ENCODE measurements around the gene MB. TPM values are rescaled to one million over a fixed set of nuclear protein-coding genes. Genes with fewer than 3 reads are reported as not detected.
"Not testable (repeated sequence)": the region's sequence is repeated elsewhere in the genome, so short reads cannot be mapped to it uniquely, and the experiment has no call there.

Gene MB
- total RNA-seq, 1 experiment from 2014 or later, result 17.3 TPM

DNA sequence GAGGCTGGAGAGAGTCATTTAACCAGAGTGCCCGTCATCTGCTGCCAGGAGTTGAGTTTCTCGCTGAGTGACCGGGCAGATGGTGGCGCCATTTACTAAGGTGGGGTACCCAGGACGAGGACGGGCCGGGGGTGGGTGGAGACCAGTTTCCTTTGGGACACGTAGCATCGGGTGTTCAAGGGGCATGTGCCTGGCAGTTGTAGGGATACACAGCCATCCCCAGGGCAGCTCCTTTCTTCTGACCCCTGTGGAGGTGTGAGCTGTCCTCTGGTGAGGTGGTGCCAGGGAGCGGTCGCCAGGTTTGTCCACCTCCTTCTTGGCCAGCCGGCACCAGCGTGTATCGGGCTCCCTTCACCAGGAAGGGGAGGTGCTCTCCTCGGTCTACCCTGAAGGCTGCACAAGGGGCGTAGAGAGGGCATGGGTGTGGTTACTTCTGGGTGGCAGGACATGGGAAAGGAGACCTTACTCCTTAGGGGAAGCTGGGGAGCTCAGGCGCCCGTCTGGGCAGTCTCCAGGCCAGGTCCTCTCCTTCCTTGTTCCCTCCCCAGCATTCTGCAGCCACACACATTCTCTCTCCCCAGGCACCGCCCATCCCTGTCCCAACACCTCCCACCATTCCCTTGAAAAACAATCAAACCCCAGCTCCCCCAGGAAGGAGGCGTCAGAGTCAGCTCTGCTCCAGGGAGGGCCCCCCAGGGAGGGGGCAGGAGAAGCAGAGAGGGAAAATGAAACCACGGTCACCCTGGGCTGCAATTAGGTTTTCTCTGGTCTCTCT, 10.3 kb upstream of the MB start:
- DNase-seq (ENCODE audit: low read depth, low spot score) (peak; percentile 59), ATAC-seq (peak; percentile 80)
- no peaks in the 10 kb centered on the region for H3K27me3 ChIP-seq (ENCODE audit: control insufficient read depth, insufficient read depth, low read length)
- ChIA-PET CTCF (interaction anchor here (0.5 to 1.6 kb wide), 5 partner anchors 17 to 210 kb away, joined by 3 to 10 read pairs (median 3); no protein-coding TSS in a partner anchor), POLR2A (interaction anchor here (0.5 to 0.7 kb wide), 3 partner anchors 230 to 327 kb away, joined by 3 read pairs; no protein-coding TSS in a partner anchor)
- in situ Hi-C loops (cut with HindIII; ENCODE audit: low pct_unique_long_range_greater_than_20kb, low sequenced_read_pairs), result no loop called here
- H3K36me3 ChIP-seq (ENCODE audit: control insufficient read depth, insufficient read depth, low read length), result no peaks in the 10 kb centered on the region
- no TSS peak for BruUV-seq (replicated peaks)
- H3K27ac ChIP-seq (ENCODE audit: low read length), result peak overlapping the region; percentile 97
- intact Hi-C loops (cut with micrococcal nuclease; ENCODE audit: unreplicated experiment), result loop anchor here (5.0 to 10.0 kb wide), 3 partner anchors 40 to 287 kb away; no protein-coding TSS in a partner anchor
- TF ChIP-seq CTCF (IDR thresholded peaks at IDR 0.05) (peak; percentile 82), SIN3A (IDR thresholded peaks at IDR 0.05; ENCODE audit: borderline replicate concordance, insufficient read depth, low read depth, low read length) (no peak)
- H3K4me1 ChIP-seq (ENCODE audit: control insufficient read depth, insufficient read depth, low read length), result peaks cover 44% of the 10 kb centered on the region
- no peaks in the 10 kb centered on the region for H3K9me3 ChIP-seq (ENCODE audit: control insufficient read depth, insufficient read depth, low read depth, low read length)
- H3K4me3 ChIP-seq (ENCODE audit: low read depth in 2 of 2, low read length in 2 of 2), result peak overlapping the region; percentile 43 to 46

DNA sequence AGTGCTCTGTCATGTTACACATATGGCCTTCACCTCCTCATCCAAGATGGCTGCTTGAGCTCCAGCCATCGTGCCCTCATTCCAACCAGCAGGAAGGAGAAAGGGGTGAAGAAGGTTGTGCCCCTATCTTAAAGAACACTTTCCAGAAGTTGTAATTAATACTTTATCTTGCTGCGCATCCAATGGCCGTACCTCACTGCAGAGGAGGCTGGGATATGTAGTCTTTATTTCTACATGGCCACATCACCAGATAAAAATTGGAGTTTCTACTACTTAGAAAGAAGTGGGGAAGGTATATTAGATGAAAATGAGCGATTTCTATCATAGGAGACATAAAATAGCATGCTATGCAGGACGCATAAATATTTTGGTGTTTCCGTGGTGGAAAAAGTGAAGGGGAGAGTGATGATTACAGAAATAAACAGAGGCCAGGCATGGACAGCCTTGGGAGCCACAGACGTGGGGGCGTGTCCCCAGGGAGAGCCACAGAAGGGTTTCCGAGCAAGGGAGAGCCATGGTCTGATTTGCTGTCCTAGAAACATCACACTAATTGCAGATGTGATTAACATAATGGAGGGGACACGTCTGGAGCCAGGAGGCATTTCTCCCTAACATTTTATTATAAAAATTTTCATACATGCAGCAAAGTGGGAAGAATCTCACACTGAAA, 8.8 kb upstream of the MB start:
- ATAC-seq (no peak), DNase-seq (ENCODE audit: low read depth, low spot score) (no peak)
- no peaks in the 10 kb centered on the region for H3K27me3 ChIP-seq (ENCODE audit: control insufficient read depth, insufficient read depth, low read length)
- ChIA-PET POLR2A (interaction anchor here (0.5 kb wide), 1 partner anchor 432 kb away, joined by 7 read pairs; no protein-coding TSS in a partner anchor), CTCF (no interaction called here)
- H3K4me3 ChIP-seq (ENCODE audit: low read depth in 2 of 2, low read length in 2 of 2), result no peak overlapping the region
- no peaks in the 10 kb centered on the region for H3K9me3 ChIP-seq (ENCODE audit: control insufficient read depth, insufficient read depth, low read depth, low read length)
- peaks cover 60% of the 10 kb centered on the region for H3K4me1 ChIP-seq (ENCODE audit: control insufficient read depth, insufficient read depth, low read length)
- no TSS peak for BruUV-seq (replicated peaks)
- in situ Hi-C loops (cut with HindIII; ENCODE audit: low pct_unique_long_range_greater_than_20kb, low sequenced_read_pairs) (no loop called here), intact Hi-C loops (cut with micrococcal nuclease; ENCODE audit: unreplicated experiment) (loop anchor here (5.0 to 10.0 kb wide), 3 partner anchors 39 to 289 kb away; no protein-coding TSS in a partner anchor)
- peak overlapping the region; percentile 97 for H3K27ac ChIP-seq (ENCODE audit: low read length)
- no peak for TF ChIP-seq CTCF (IDR thresholded peaks at IDR 0.05)
- no peaks in the 10 kb centered on the region for H3K36me3 ChIP-seq (ENCODE audit: control insufficient read depth, insufficient read depth, low read length)

DNA sequence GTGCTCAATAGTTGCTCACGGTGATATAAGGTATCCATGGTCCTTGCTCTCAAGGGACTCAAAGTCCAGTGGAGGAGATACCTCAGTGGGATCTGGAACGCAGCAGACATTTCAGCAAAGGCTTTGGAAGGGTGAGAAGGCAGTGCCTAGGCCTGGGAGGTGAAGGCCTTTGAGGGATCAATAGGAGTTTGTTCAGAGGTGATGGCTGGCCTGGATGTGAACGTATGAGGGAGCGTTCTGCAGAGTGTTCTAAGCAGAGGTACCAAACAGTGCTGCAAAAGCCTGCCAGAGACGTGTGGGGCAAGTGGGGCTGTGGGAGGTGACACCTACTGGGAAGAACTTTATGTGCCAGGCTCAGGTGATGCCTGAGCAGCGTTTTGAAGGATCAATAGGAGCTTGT, 7.4 kb upstream of the MB start:
- ChIA-PET POLR2A (no interaction called here), CTCF (no interaction called here)
- Histone ChIP-seq H3K27me3 (ENCODE audit: control insufficient read depth, insufficient read depth, low read length) (no peaks in the 10 kb centered on the region), H3K9me3 (ENCODE audit: control insufficient read depth, insufficient read depth, low read depth, low read length) (no peaks in the 10 kb centered on the region), H3K27ac (ENCODE audit: low read length) (peak overlapping the region; percentile 97), H3K4me1 (ENCODE audit: control insufficient read depth, insufficient read depth, low read length) (peaks cover 57% of the 10 kb centered on the region), H3K4me3 (ENCODE audit: low read depth in 2 of 2, low read length in 2 of 2) (no peak overlapping the region), H3K36me3 (ENCODE audit: control insufficient read depth, insufficient read depth, low read length) (no peaks in the 10 kb centered on the region)
- ATAC-seq, result no peak
- BruUV-seq (replicated peaks), result no TSS peak
- intact Hi-C loops (cut with micrococcal nuclease; ENCODE audit: unreplicated experiment) (loop anchor here (10.0 kb wide), 1 partner anchor 290 kb away; no protein-coding TSS in a partner anchor), in situ Hi-C loops (cut with HindIII; ENCODE audit: low pct_unique_long_range_greater_than_20kb, low sequenced_read_pairs) (no loop called here)
- TF ChIP-seq POLR2AphosphoS5 (IDR thresholded peaks at IDR 0.05; ENCODE audit: low read depth, low read length) (no peak), SIN3A (IDR thresholded peaks at IDR 0.05; ENCODE audit: borderline replicate concordance, insufficient read depth, low read depth, low read length) (no peak), TCF7L2 (IDR thresholded peaks at IDR 0.05; ENCODE audit: low read depth, low read length) (no peak)
- no peak for DNase-seq (ENCODE audit: low read depth, low spot score)

DNA sequence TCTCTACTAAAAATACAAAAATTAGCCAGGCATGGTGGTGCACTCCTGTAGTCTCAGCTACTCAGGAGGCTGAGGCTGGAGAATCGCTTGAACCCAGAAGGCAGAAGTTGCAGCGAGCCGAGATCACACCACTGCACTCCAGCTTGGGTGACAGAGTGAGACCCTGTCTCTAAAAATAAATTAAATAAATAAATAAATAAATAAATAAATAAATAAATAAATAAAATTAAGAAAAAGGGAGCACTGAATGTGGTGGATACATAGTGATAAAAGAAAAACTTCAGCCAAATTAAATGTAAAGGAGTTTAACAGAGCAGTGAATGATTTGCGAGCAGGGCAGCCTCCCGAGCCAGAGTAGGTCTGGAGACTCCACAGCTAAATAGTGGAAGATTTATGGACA, 6.8 kb upstream of the MB start:
- CTCF ChIA-PET; H3K9me3 ChIP-seq (ENCODE audit: control insufficient read depth, insufficient read depth, low read depth, low read length); in situ Hi-C loops (cut with HindIII; ENCODE audit: low pct_unique_long_range_greater_than_20kb, low sequenced_read_pairs); POLR2A ChIA-PET; H3K4me3 ChIP-seq (ENCODE audit: low read depth in 2 of 2, low read length in 2 of 2); H3K36me3 ChIP-seq (ENCODE audit: control insufficient read depth, insufficient read depth, low read length); DNase-seq (ENCODE audit: low read depth, low spot score); BruUV-seq (replicated peaks); ATAC-seq; H3K27me3 ChIP-seq (ENCODE audit: control insufficient read depth, insufficient read depth, low read length): not testable (repeated sequence)
- Histone ChIP-seq H3K27ac (ENCODE audit: low read length) (peak overlapping the region; percentile 97), H3K4me1 (ENCODE audit: control insufficient read depth, insufficient read depth, low read length) (peaks cover 51% of the 10 kb centered on the region)
- intact Hi-C loops (cut with micrococcal nuclease; ENCODE audit: unreplicated experiment), result loop anchor here (2.0 to 10.0 kb wide), 2 partner anchors 193 to 291 kb away; no protein-coding TSS in a partner anchor
